Measurements from ENCODE around the gene FIGNL2.

FIGNL2 gene

DNA sequence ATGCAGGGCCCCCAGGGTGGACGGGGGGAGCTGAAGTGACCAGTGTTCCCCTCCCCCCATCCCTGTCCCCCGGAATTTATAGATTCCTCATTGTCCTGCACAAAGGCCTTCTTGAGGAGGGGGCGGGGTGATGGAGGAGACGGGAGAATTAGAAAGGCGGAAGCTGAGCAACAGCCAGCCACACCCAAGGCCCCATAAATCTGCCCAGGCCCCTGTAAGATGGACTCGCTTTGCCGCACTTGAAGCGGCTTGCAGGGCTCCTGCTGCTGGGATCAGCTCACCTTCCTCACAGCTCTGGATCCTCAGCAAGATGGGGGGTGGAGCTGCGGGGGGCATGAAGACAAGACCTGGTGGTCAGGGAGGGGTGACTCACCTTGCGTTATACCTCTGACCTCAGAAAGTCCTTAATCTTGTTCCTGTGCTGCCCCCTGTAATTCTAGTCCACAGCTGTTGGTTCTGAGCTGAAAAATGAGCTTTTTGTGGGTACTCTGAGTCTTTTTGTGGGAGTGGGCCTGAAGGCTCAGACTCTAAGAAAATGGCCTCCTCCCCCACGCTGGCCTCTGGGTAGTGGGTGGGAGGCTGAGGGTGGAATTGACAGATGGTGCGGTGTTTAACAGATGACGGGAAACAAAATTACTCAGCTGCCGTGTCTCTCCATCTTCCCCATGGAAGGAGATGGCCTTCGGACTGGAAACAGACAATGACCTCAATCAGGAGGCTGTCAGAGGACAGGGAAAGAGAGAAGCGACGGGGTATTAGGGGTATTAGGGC lies 23.6 kb upstream of the FIGNL2 start:
- TF ChIP-seq, protein P1, sequence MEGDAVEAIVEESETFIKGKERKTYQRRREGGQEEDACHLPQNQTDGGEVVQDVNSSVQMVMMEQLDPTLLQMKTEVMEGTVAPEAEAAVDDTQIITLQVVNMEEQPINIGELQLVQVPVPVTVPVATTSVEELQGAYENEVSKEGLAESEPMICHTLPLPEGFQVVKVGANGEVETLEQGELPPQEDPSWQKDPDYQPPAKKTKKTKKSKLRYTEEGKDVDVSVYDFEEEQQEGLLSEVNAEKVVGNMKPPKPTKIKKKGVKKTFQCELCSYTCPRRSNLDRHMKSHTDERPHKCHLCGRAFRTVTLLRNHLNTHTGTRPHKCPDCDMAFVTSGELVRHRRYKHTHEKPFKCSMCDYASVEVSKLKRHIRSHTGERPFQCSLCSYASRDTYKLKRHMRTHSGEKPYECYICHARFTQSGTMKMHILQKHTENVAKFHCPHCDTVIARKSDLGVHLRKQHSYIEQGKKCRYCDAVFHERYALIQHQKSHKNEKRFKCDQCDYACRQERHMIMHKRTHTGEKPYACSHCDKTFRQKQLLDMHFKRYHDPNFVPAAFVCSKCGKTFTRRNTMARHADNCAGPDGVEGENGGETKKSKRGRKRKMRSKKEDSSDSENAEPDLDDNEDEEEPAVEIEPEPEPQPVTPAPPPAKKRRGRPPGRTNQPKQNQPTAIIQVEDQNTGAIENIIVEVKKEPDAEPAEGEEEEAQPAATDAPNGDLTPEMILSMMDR (IDR thresholded peaks at IDR 0.05), result no peak

DNA sequence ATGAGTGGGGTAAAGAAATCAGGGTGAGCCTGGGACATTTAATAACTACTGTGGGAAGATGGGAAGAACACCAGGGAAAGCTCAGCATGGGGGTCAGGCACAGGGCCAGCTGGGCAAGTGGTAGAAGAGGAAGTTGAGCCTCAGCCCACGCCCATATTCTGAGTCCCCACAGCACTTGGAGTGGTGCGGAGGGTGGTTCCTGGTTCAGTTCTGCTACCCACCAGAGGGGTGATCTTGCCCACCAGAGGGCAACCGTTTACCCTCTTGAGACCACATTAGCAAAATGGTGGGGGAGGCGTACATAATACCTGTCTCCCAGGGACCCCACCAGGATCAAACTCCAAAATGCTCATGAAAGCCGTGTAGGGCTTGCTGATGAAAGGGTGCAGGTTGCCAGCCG lies 22.6 kb upstream of the FIGNL2 start:
- TF ChIP-seq, protein P1 (IDR thresholded peaks at IDR 0.05), result no peak

DNA sequence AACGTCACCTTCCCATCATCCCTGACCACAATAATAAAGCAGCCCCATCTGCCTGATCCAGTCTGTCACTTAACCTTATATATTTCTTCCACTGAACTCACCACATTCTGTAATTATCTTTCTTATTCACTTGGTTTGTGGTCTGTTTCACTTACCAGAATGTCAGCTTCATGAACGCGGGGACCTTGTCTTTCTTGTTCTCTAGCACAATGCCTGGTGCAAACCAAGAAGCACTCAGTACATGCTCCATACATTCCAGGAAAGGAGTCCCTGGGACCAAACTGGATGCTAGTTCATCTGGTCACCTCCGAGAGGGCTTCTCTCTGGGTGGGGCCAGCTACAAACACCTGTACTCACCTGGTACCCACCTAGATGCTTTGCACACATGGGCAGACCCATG lies 22.0 kb upstream of the FIGNL2 start:
- TF ChIP-seq, protein P1 (IDR thresholded peaks at IDR 0.05), result no peak

DNA sequence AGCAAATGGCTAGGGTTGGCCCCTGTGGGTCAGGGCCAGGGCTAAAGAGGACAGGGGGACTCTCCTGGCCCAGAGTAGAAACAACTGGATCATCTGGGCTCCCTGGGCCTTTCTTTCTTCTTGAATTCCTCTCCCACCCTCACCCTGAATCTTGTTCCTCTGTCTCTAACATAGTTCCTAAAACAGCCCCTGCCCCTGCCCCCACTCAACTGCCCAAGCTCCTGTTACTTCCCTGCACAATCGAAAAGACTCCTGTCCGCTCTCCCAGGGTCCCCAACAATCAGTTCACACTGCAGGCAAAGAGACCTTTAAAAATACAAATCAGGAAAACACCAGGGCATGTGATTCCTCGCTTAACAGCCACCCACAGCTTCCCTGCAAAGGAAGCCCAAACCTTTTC lies 21.4 kb upstream of the FIGNL2 start:
- TF ChIP-seq, protein P1 (IDR thresholded peaks at IDR 0.05), result no peak

DNA sequence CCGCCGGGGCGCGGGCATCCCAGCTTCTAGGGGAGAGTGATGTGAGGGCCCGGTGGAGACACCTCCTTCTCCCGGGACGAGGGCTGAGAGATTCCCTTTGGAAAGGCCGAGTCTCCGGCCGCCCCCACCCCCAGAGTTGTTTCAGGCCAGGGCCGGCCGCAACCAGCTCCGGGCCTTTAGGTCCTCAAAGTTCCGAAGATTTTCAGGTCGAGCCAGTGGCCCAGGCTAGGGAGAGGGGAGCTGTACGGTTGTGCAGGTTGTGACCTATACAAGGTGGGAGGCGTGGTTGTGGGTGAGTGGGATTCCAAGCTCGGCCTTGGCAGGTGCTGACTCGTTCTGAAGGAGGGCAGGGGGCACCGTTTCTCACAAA lies 21.0 kb upstream of the FIGNL2 start:
- TF ChIP-seq, protein P1 (IDR thresholded peaks at IDR 0.05), result no peak

DNA sequence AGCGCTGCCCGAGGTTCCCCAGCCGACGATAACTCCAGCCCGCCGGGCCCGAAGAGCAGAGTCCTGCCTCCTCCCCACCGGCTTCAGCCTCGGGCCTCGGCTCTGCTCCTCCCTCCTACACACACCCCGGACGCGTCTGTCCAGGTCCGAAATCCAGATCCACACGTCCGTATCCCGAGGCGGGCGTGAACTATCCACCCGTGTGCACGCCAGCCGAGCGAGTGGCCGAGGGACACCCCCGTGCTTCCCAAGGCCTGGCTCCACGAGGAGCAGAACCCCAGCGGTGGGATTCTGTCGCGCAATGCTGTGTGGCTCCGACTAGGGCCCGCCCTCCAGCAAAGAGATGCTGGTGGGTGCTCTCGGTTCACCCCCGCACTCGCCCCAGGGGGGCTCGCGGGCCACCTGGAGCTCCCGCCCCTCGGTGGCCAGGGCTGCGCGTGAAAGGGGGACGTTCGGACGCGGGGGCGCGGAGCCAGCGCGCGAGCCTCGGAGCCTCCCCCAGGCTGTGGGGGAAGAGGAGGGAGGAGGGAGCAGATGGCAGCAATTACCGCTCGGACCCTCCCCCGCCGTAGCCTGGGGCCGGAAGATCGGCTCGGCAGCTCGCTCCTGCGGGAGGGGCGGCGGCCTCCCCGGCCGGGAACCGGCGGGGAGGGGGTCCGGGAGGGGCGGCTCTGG lies 20.4 kb upstream of the FIGNL2 start:
- TF ChIP-seq, protein P1 (IDR thresholded peaks at IDR 0.05), result no peak

DNA sequence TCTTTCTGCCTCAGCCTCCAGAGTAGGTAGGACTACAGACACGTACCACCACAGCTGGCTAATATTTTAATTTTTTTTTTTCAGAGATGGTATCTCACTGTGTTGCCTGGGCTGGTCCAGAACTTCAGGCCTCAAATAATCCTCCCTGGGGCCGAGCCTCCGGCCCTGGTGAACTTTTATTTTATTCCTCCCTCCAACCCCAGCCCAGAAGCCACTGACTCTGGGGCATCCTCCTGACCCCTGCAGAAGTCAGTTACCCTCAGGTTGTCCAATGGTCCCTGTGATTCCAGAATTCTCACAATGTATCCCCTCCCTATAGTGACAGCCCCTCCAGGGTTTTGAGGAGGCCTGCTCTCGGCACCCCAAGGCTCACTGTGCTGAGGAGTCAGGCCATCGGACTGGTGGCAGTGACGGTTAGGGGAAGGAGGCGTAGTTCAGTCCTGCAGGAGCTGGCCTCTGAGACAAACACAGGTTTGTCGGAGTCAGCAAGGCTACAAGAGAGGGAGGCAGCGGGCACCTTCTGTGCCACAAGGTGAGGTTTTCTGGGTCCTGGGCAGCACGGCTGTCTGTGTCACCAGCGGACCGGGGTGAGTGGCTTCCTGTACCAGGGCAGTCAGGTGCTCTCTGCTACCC lies 19.4 kb upstream of the FIGNL2 start:
- TF ChIP-seq, protein P1 (IDR thresholded peaks at IDR 0.05), result no peak
